ENCODE measurements around the gene ODR4.

- TF ChIP-seq CTCF (conservative IDR thresholded peaks at IDR 0.05; ENCODE audit: low read length) (no peak), EZH2phosphoT487 (IDR thresholded peaks at IDR 0.05; ENCODE audit: borderline replicate concordance) (no peak)
Observed at GRCh38 chr1:186420923-186421322, 45.3 kb downstream of the ODR4 start.

Data from Loucy (cell line).